ENCODE measurements around the gene RPS8. TPM values are rescaled to one million over a fixed set of nuclear protein-coding genes. Genes with fewer than 3 reads are reported as not detected.
A peak's percentile ranks its signal among the peaks of the same experiment; 100 is the strongest.
"Not testable (repeated sequence)": the region's sequence is repeated elsewhere in the genome, so short reads cannot be mapped to it uniquely, and the experiment has no call there.

Gene RPS8
- total RNA-seq, 2 experiments from 2014 or later = 3,218 to 3,314 TPM

GRCh38 chr1:44787506-44787905 lies 12.2 kb downstream of the RPS8 start:
- ATAC-seq (no peak), DNase-seq (no peak)
- no peak overlapping the region for H3K27ac Mint-ChIP-seq
- intact Hi-C loops (cut with micrococcal nuclease) = no loop called here
- POLR2A ChIA-PET = interaction anchor here (1.1 to 11.9 kb wide), 12 partner anchors 9 to 224 kb away, joined by 4 to 181 read pairs (median 20); partner anchors contain the start of genes BTBD19, DYNLT4, HECTD3 and PLK3
- H3K27me3 Mint-ChIP-seq = no peaks in the 10 kb centered on the region
- TF ChIP-seq CTCF (IDR thresholded peaks at IDR 0.05) = no peak
- H3K36me3 Mint-ChIP-seq (ENCODE audit: low read depth) = peaks cover 2% of the 10 kb centered on the region
- no peaks in the 10 kb centered on the region for H3K9me3 Mint-ChIP-seq
- H3K4me3 Mint-ChIP-seq = no peak overlapping the region
- H3K4me1 Mint-ChIP-seq (ENCODE audit: low read depth) = peaks cover 31% of the 10 kb centered on the region
- CTCF ChIA-PET = interaction anchor here (1.1 to 1.5 kb wide), 6 partner anchors 13 to 224 kb away, joined by 3 to 6 read pairs (median 5); partner anchors contain the start of genes HECTD3, PLK3 and UROD

GRCh38 chr1:44788120-44788860 lies 12.9 kb downstream of the RPS8 start, which contains the start of gene BEST4:
BEST4 (minus strand) TSS chr1:44788170; CDS start chr1:44787705, 465 bp downstream.
- DNase-seq (no peak), ATAC-seq (no peak)
- CTCF ChIA-PET = interaction anchor here (1.0 to 1.4 kb wide), 4 partner anchors 12 to 59 kb away, joined by 3 to 6 read pairs (median 4); partner anchors contain the start of genes PLK3 and RNU5D-1
- Mint-ChIP-seq H3K27me3 (no peaks in the 10 kb centered on the region), H3K36me3 (ENCODE audit: low read depth) (no peaks in the 10 kb centered on the region), H3K4me3 (no peak within 1 kb of the TSS), H3K9me3 (no peaks in the 10 kb centered on the region), H3K4me1 (ENCODE audit: low read depth) (peaks cover 26% of the 10 kb centered on the region), H3K27ac (no peak within 1 kb of the TSS)
- TF ChIP-seq CTCF (IDR thresholded peaks at IDR 0.05) = no peak
- POLR2A ChIA-PET = interaction anchor here (1.2 to 11.9 kb wide), 8 partner anchors 10 to 66 kb away, joined by 4 to 181 read pairs (median 46); partner anchors contain the start of genes BTBD19, DYNLT4, PLK3 and RNU5D-1
- intact Hi-C loops (cut with micrococcal nuclease) = no loop called here

- Mint-ChIP-seq H3K36me3 (ENCODE audit: low read depth) (no peaks in the 10 kb centered on the region), H3K9me3 (no peaks in the 10 kb centered on the region), H3K27ac (no peak overlapping the region), H3K4me1 (ENCODE audit: low read depth) (peaks cover 4% of the 10 kb centered on the region), H3K27me3 (no peaks in the 10 kb centered on the region), H3K4me3 (no peak overlapping the region)
- ChIA-PET POLR2A (interaction anchor here (0.6 to 11.9 kb wide), 10 partner anchors 13 to 744 kb away, joined by 3 to 181 read pairs (median 8); partner anchors contain the start of genes RNU5D-1, RPS8 and UROD), CTCF (interaction anchor here (0.6 to 1.6 kb wide), 7 partner anchors 9 to 60 kb away, joined by 3 to 15 read pairs (median 5); partner anchors contain the start of genes PLK3 and RNU5D-1)
- ATAC-seq (no peak), DNase-seq (peak; percentile 0)
- intact Hi-C loops (cut with micrococcal nuclease) = no loop called here
- no peak for TF ChIP-seq CTCF (IDR thresholded peaks at IDR 0.05)
These were observed 15.8 kb downstream of the RPS8 start for GRCh38 chr1:44790968-44791801.

GRCh38 chr1:44792736-44793502 lies 17.6 kb downstream of the RPS8 start:
- Mint-ChIP-seq H3K9me3 (no peaks in the 10 kb centered on the region), H3K4me1 (ENCODE audit: low read depth) (no peaks in the 10 kb centered on the region), H3K4me3 (no peak overlapping the region), H3K27me3 (no peaks in the 10 kb centered on the region), H3K27ac (no peak overlapping the region), H3K36me3 (ENCODE audit: low read depth) (no peaks in the 10 kb centered on the region)
- ChIA-PET CTCF (interaction anchor here (0.7 to 2.3 kb wide), 10 partner anchors 8 to 699 kb away, joined by 3 to 9 read pairs (median 4); partner anchors contain the start of gene RPS8), POLR2A (interaction anchor here (1.3 to 11.9 kb wide), 6 partner anchors 14 to 218 kb away, joined by 4 to 181 read pairs (median 26); partner anchors contain the start of genes RNU5D-1 and RPS8)
- DNase-seq = peak; percentile 1
- no peak for ATAC-seq
- intact Hi-C loops (cut with micrococcal nuclease) = no loop called here
- TF ChIP-seq CTCF (IDR thresholded peaks at IDR 0.05) = no peak

GRCh38 chr1:44797886-44798285 lies 22.5 kb downstream of the RPS8 start:
- POLR2A ChIA-PET = interaction anchor here (1.9 to 8.3 kb wide), 7 partner anchors 10 to 68 kb away, joined by 8 to 130 read pairs (median 37); partner anchors contain the start of genes BTBD19, DYNLT4, RNU5D-1 and RPS8
- CTCF ChIA-PET = interaction anchor here (1.8 to 4.6 kb wide), 4 partner anchors 7 to 13 kb away, joined by 5 to 51 read pairs (median 18); partner anchors contain the start of gene BTBD19
- intact Hi-C loops (cut with micrococcal nuclease); H3K9me3 Mint-ChIP-seq; ATAC-seq; H3K27ac Mint-ChIP-seq; H3K27me3 Mint-ChIP-seq; H3K4me3 Mint-ChIP-seq; DNase-seq: not testable (repeated sequence)
- peaks cover 18% of the 10 kb centered on the region for H3K36me3 Mint-ChIP-seq (ENCODE audit: low read depth)
- H3K4me1 Mint-ChIP-seq (ENCODE audit: low read depth) = peaks cover 18% of the 10 kb centered on the region
